ENCODE measurements around the gene TMEM69.

DNA sequence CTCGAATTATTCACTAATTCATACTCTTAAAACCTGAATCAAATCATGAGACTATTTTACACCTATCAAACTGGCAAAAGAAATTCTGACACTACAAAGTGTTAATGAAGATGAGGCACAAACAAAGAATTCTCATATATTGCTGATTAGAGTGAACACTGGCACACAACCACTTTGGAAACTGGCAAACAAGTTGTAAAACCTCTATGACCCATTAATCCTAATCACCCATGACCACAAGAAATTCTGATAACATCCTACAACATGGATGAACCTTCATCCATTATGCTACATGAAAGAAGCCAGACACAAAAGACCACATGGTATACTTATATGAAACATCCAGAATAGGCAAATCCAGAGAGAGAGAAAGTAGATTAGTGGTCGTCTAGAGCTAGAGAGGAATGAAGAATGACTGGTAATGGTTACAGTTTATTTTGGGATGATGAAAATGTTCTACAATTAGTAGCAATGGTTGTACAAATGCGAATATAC, 10.2 kb upstream of the TMEM69 start:
- TF ChIP-seq MAX (IDR thresholded peaks at IDR 0.05) (no peak), POLR2A (IDR thresholded peaks at IDR 0.05; ENCODE audit: low read length) (no peak), CTCF (IDR thresholded peaks at IDR 0.05) (no peak), CHD4 (IDR thresholded peaks at IDR 0.05; ENCODE audit: borderline replicate concordance) (no peak), RAD21 (conservative IDR thresholded peaks at IDR 0.05 in 1 of 2, IDR thresholded peaks at IDR 0.05 in 1 of 2) (no peak), BHLHE40 (IDR thresholded peaks at IDR 0.05; ENCODE audit: low read depth, low read length) (no peak), REST (IDR thresholded peaks at IDR 0.05) (no peak), KDM1A (IDR thresholded peaks at IDR 0.05; ENCODE audit: low read depth) (no peak), MAFK (IDR thresholded peaks at IDR 0.05; ENCODE audit: partially characterized antibody) (no peak)

Measured in A549 (cell line).